Stimulated activated CD8-positive, alpha-beta memory T cell treated with anti-CD3 and anti-CD28 coated beads, Interleukin-12 subunit alpha, Interleukin-12 subunit beta, amount 100 ng/mL, for 24 hours (primary cell): ENCODE data around the gene PLEKHA5.
"Not testable (repeated sequence)": the region's sequence is repeated elsewhere in the genome, so short reads cannot be mapped to it uniquely, and the experiment has no call there.

ENCODE experiments used
- DNase-seq: peaks from one replicate; pipeline ENCODE4 v3.0.0-alpha.2; 2020; ENCODE audit errors: extremely low read depth

PLEKHA5 gene

DNA sequence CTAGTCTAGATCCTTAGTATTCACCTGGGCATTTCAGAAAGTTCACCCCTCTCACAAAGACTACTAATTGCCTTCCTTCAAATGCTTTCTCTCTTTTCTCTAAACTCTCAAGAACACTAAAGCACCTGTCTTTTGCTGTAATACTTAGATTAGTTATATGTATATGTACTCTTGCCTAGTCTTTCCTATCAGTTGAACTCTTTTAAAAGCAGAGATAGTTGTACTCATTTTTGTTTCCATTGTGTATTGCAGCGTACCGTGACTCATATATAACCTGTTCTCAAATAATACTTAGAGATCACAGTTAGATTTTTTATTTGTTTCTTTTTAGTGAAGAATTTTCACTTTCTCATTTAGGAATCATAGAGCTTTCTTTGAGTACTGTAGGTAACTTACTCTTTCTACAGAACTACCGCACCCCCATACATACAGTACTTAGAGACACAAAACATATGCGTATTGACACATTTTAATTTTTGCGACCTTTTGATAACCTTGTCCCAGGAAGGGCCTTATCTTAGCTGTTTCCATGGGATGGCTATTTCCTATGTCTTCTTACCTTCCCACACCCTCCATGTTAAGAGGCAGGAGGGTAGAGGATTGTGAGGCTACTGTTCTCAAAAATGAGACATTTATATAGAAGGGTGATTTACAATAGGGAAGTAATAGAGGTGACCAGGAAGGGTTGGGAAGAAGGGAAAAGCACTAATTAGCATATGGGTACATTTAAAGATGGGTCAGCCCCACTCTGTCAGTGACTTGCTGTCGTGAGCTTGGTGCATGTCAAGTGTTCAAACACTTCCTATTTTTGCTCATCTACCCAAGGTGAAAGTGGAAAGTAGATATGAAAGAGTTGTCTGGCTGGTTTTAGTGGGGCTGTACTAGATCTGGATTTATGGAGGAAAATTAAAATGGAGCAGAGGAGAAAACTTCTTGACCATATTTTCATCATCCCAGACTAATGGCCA is 74.3 kb downstream of the PLEKHA5 start:
- no peak for DNase-seq

DNA sequence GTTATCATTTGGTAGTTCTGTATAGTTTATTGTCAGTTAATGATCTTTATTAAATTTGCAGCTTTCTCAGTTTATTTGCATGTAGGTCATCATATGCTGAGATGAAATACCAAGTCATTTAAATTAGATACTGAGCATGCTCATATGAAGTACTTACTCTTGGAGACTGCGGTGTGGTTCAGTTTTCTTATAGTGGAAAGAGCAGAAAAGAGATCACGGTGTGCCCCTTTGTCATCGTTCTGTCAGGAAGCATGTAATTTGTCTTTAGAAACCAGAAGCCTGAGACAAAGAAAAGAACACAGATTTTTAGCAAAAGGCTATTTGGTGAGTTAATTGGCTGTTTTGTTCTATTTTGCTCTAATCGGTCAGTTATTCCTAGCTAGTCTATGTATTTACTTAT is 75.6 kb downstream of the PLEKHA5 start:
- no peak for DNase-seq

DNA sequence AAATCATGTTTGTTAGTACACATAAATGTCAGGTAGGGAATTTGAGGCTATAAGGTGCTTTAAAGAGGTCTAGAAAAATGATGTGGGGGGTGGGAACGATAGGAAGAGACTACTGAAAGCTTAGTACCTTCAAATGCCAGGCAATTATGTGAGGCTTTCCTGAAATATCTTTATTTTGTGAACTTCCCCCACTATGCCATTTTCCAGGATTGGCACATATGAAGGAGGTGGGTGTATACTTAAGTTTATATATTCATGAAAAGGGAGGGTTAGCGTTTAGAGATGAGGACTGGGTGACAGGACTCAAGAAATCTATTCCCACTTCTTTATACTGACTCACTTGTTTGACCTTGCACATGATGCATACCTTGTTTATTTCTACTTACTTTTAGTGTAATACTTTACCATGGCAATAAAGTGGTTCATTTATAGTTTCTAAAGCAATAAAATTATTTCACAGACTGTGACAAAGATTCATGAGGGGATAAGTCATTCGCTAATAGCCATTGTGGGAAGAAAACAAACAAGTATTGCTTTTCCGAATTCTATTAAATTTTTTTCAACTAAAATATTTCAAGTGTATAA is 77.1 kb downstream of the PLEKHA5 start:
- no peak for DNase-seq

DNA sequence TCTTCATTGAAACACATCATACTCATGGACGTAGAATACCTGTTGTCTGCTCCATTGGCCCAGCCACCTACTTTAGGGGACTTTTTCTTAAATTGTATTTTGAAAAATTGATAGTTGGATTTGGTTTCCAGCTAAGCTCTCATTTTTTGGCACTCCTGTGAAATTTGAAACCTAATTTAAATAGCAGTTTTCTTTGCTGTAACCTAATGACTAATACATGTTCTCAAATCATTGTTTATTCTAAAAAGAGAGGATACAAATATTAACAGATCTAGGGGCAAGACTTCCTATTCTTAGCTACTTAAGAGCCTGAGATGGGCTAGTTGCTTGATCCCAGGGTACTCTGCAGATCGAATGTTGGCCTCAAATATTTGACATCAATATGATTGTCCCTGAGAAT is 78.9 kb downstream of the PLEKHA5 start:
- no peak for DNase-seq

DNA sequence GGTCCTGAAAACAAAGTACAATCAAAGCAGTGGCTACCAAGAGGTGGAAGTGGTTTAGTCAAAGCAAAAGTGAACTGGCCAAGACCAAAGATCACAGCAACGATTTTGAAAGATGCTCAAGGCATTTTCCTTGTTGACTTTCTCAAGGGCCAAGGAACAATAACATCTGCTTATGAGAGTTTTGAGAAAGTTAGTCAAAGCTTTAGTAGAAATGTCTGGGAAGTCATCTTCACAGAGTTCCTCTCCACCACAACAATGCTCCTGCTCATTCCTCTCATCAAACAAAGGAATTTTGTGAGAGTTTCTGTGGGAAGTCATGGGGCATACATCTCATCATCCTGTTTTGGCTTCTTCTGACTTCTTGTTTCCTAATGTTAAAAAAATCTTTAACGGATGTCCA is 80.1 kb downstream of the PLEKHA5 start:
- DNase-seq: no peak

DNA sequence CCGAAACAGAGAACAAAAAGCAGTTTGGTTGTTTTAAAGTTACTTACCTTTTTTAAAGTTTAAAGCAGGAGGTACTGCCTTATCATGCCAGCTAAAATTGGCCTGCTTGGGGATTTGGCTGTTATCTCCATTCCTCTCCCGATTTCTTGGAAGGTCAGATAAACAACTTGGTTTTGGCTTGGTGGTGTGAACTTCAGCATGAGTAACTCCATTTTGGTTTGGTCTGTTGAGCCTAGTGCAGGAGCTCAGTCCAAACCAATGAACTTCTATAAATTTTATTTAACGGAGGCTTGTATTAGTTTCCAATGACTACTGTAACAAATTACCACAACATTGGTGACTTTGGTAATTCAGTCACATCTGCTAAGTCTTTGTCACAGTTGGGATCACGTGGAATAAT is 82.3 kb downstream of the PLEKHA5 start:
- no peak for DNase-seq

DNA sequence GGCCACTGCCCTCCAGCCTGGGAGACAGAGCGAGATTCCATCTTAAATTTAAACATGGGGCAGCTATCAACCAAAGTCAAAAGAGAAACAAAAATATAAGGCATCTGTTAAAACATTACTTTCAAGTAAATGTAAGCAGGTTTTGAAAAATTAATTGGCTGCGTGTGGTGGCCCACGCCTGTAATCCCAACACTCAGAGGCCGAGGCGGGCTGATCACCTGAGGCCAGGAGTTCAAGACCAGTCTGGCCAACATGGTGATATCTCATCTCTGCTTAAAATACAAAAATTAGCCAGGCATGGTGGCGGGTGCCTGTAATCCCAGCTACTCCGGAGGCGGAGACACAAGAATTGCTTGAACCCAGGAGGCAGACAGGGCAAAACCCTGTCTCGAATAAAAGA is 82.7 kb downstream of the PLEKHA5 start:
- DNase-seq: no peak

DNA sequence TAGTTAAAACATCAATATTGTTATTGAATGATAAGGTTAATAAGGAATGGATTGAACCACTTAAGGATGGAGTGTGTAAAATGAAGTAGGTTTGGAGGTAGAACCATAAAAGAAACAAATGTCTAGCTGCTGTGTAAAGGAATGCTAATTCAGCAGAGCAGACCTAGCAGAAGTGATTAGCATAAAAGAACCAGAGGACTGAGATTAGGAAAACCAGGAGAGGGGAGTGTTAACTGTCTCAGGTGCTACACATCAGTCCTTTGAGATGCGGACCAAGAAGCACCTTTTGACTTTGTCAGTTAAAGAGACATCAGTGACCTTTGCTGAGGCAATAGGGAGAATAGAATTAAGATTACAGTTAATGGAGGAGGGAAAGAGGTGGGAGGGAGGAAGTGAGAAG is 84.5 kb downstream of the PLEKHA5 start:
- no peak for DNase-seq

DNA sequence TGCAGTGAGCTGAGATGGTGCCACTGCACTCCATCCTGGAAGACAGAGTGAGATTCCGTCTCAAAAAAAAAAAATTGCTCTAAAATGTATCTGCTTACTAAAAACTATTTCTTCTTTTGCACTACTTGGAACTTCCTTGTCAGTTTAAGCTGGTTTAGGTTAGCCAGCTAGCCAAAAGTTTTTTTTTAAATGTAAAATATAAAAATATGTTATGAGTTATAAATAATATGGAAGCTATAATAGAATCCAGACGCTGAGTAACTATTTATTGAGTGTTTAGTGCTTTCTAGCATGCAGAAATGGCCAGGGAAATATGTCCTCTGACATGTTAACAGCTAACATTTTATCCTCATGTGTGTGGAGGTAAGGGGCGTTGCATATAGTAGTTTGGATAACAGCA is 85.6 kb downstream of the PLEKHA5 start:
- DNase-seq: no peak

DNA sequence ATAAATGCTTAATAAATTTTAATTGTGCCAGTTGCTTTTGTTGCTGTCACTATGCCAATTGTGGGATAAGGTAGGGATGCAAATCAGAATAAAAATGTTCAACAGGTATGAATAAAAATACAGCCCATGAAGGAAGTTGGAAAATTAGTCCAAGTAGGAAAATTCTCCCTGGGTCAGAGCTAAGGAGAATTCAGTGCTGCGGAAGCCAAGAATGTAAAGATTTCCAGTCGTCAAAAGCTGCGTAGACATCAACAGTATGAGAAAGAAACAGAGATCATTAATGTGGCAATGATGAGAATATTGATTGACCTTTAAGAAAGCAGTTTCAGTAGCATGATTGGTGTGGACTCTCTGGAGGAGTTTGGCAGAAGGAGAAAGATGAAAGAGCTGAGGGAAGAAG is 87.9 kb downstream of the PLEKHA5 start:
- no peak for DNase-seq

DNA sequence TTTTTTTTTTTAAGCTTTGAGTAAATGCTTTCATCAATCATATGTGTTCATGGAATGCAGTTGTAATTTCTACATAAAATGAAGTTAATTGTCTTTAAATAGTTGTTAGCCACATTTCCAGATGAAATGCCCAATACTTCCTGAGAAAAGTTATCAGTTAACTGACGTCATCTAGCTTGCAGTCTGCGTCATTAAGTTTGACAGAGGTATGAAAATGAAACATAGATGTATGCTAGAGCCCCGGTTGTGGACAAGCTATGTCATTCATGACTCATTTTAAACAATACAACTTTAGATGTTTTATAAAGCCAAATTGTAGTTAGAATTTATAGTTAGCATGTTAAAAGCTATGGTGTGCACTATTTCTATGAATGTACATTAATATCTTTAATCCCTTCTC is 90.7 kb downstream of the PLEKHA5 start:
- no peak for DNase-seq

DNA sequence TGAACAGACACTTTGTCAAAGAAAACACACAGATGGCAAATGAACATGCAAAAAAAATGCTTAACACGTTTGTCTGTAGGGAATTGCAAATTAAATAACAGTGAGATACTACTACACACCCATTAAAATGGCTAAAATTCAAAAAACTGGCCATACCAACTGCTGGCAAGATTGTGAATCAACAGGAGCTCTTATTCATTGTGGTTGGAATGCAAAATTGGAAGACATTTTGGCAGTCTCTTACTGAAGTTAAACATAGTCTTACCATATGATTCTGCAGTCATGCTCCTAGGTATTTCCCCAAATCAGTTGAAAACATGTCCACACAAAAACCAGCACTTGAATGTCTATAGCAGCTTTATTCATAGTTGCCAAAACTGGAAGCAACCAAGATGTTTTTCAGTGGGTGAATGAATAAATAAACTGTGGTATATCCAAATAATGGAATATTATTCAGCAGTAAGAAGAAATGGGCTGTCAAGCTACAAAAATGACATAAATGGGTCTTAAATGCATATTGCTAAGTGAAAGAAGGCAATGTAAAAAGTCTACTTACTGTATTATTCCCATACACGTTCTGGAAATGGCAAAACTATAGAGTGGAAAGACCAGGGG is 91.4 kb downstream of the PLEKHA5 start:
- no peak for DNase-seq

DNA sequence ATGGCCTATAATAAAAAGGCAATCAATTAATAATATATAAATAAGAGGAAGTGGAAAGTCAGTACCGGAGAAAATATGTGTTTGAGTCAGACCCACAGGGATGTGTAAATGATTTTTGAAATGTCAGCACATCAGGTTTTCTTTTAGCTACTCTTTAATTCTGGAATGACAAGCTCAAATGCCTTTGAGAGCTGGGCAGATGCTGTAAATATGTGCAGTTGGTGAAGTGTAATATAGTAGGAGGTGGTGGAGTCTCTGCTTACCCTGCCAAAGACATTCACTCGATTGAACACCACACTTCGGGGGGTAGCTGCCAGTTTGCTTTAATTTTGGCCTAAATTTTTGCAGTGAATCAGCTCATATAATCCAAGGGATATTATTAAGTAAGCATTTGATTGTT is 93.0 kb downstream of the PLEKHA5 start:
- DNase-seq: no peak

DNA sequence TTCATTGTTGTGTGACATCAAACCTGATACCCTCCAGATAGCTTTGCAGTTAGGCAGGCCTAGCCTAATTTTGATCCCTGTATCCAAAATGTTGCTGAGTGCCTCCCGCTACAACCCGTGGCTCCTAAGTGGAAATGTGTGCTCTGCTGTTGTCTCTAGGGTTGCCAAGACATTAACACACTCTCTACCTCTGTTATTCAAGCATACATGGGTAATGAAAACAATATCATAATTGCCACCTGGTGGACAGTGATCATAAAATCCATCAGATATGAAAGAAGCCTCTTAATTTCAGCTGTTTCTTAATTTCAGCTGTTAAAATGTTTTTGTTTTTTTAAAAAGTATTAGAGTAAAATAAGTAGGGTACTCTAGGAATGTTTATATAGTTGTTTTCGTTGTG is 93.5 kb downstream of the PLEKHA5 start:
- DNase-seq: no peak

DNA sequence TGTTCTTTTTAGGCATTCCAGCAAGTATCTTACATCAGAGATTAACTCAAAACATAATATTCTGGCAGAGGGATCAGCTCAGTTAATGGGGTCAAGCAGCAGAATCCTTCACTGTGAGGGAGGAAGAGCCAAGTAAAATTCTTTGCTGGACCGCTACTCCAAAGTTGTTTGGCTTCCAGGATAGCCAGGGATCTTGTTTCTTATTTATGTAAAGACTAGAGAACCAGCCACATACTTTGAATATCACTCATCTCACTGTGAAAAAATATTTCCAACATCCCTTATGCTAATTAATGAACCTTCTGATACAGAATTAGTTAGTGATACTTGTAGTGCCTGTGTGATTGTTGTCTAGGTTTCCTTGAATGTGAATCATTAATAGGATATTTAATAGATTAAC is 94.2 kb downstream of the PLEKHA5 start:
- no peak for DNase-seq

DNA sequence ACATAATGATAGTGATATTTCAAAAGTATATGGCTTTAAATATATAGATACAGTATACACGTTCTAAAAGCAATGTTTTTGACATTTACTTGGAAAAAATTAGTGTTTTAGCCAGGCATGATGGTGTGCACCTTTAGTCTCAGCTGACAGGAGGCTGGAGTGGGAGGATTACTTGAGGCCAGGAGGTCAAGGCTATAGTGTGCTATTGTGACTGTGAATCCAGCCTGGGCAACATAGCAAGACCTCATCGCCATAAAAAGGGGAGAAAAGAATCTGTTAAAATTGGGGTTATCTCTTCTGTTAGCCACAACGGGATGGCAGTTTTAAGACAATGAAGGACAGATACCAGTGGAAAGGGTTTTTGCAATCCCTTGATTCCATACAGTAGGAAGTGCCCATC is 95.2 kb downstream of the PLEKHA5 start:
- DNase-seq: no peak

DNA sequence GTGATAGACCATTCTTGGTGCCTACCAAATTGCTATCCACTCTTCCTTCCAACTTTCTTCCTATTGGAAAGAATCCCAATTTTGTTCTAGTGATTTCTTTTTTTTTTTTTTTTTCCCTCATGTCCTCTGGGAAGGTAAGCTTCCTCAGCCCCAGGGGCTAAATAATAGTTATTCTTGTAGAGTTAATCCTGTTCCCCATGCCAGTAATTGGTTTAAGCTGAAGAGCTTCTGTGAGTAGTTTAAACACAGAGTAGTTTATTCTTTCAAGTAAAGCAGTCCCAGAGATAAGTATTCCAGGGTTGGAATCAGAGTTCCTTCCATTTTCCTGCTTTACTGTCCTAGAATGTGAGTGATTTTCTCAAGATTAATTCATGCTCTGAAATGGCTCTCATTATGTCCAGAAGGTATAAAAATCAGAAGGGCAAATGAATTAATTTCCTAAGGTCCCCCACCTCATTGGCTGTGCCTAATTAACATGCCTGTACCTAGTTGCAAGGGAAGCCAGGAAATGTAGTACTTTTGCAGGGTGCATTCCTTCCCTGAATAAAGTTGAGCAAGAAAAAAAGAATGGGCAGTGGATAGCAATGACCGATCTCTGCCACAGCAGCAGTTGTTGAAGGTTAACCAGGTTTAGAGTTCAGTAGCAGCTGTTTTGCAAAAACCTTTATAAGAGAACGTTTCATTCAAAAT is 97.8 kb downstream of the PLEKHA5 start:
- DNase-seq: no peak

DNA sequence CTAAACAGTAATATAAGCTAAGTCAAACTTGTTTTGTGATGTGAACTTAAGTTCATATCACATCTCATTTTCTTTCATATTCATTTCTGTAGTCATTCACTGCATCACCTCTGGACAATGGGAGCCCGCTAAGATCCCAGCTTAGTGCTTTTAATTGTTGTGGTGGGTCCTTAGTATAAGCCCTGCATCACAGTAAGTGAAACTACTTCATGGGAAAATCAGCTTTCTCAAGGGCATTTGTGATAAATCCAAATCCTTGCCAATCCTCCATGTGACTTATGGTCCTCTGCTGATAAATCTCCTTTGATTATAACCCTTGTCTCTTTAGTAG is 98.3 kb downstream of the PLEKHA5 start:
- DNase-seq: no peak

DNA sequence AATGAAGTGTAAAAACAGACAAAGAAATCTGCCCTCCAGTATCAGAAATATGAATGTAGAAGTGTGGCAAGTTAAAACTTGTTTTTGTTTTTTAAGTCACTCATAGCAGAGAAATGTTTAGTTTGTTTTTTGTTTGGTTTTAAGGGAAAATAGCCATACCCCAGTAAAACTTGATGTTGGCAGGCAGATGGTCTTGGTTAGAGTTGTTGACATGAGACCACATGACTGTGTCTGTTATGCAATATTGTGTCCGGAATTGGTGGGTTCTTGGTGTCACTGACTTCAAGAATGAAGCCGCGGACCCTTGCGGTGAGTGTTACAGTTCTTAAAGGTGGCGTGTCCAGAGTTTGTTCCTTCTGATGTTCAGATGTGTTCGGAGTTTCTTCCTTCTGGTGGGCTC is 99.5 kb downstream of the PLEKHA5 start:
- not testable (repeated sequence) for DNase-seq

DNA sequence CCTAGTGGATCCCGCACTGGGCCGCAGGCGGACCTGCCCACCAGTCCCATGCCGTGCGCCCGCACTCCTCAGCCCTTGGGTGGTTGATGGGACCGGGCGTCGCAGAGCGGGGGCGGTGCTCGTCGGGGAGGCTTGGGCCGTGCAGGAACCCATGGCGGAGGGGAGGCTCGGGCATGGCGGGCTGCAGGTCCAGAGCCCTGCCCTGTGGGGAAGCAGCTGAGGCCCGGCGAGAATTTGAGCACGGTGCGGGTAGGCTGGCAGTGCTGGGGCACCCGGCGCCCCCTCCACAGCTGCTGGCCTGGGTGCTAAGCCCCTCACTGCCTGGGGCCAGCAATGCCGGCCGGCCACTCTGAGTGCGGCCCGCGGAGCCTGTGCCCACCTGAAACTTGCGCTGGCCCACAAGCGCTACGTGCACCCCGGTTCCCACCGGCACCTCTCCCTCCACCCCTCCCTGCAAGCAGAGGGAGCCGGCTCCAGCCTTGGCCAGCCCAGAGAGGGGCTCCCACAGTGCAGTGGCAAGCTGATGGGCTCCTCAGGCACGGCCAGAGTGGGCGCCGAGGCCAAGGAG is 100.8 kb downstream of the PLEKHA5 start:
- DNase-seq: no peak

DNA sequence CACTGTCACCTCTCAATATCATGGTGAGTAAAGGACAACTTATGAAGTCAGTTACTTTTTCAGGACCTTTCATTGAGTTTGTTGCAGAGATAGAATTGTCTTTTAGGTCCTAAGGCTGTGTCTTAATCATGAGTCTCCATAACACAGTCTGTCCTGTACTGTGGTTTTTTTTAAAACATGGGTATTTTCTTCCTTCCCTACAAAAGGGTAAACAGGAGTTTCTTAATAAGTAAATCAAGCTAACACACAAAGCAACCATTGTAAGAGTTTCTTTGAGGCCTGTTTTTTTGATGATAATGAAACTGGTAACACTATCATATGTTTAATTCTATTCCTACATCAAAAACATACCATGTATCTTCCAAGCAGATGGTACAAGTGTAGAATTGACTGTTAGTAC is 101.4 kb downstream of the PLEKHA5 start:
- DNase-seq: no peak

DNA sequence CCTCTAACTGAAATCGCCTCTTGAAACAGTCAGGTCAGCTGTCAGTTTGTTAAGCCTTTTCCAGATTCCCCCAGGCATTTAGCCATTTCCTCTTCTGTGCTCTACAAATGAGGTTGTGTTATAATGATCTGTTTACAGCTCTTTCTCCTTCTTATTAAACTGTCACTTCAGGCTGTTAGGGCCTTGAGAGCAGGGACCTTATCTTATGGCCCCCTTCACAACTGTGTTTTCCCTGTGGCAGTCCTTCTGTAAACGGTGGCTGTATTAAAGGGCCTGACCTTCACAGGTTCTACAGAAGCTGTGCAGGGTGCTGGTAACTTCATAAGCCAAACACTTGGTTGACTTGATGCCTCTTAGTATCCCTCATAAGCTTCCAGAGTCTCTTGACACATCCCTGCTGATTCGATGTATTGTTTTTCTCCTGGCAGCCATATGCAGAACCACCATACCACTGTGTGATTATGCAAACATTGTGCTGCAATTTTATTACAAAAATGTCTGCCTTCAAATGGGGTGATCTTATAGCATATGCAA is 104.7 kb downstream of the PLEKHA5 start:
- DNase-seq: no peak
